Panc1 (cell line): ENCODE results near the gene RBMS3.

Experiments
- CTCF ChIP-seq: fragments of 450-650 bp; IDR thresholded peaks from 2 replicates; pipeline ENCODE4 v1.5.1; 2017; ENCODE audit warnings: mild to moderate bottlenecking
- POLR2AphosphoS5 ChIP-seq: IDR thresholded peaks from 2 replicates; pipeline ENCODE4 v1.6.1; 2012; ENCODE audit warnings: mild to moderate bottlenecking, low read depth, low read length, moderate library complexity
- REST ChIP-seq, 2 experiments: IDR thresholded peaks; 2 replicates each; pipeline ENCODE4 v1.6.1; 2011 to 2012; ENCODE audit warnings: low read depth in 2 of 2, control low read depth in 1 of 2, low read length in 1 of 2, mild to moderate bottlenecking in 1 of 2, moderate library complexity in 1 of 2; ENCODE audit not compliant: insufficient read depth in 1 of 2

- no peak for TF ChIP-seq POLR2AphosphoS5
- TF ChIP-seq CTCF: no peak
- no peak for TF ChIP-seq REST (IDR thresholded peaks at IDR 0.05; ENCODE audit: insufficient read depth in 1 of 2, low read depth in 2 of 2, low read length in 1 of 2)
These were observed 1.1 kb upstream of the RBMS3 start for GRCh38 chr3:29279806-29280205.
